ENCODE measurements around the gene CBX8. TPM values are rescaled to one million over a fixed set of nuclear protein-coding genes. Genes with fewer than 3 reads are reported as not detected.
A peak's percentile ranks its signal among the peaks of the same experiment; 100 is the strongest.

CBX8 gene
- total and polyA plus RNA-seq, 2 of the 13 experiments (the other 11 are each of a cell fraction or from before 2014, with no cell fraction given) = 0.34 to 12.6 TPM

DNA sequence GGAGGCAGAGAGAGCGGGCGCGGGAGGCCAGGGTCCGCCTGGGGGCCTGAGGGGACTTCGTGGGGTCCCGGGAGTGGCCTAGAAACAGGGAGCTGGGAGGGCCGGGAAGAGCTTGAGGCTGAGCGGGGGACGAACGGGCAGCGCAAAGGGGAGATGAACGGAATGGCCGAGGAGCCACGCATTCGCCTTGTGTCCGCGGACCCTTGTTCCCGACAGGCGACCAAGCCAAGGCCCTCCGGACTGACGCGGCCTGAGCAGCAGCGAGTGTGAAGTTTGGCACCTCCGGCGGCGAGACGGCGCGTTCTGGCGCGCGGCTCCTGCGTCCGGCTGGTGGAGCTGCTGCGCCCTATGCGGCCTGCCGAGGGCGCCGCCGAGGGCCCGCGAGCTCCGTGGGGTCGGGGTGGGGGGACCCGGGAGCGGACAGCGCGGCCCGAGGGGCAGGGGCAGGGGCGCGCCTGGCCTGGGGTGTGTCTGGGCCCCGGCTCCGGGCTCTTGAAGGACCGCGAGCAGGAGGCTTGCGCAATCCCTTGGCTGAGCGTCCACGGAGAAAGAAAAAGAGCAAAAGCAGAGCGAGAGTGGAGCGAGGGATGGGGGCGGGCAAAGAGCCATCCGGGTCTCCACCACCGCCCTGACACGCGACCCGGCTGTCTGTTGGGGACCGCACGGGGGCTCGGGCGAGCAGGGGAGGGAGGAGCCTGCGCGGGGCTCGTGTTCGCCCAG, 43.6 kb upstream of the CBX8 start (continued):
- TF ChIP-seq, protein P1, sequence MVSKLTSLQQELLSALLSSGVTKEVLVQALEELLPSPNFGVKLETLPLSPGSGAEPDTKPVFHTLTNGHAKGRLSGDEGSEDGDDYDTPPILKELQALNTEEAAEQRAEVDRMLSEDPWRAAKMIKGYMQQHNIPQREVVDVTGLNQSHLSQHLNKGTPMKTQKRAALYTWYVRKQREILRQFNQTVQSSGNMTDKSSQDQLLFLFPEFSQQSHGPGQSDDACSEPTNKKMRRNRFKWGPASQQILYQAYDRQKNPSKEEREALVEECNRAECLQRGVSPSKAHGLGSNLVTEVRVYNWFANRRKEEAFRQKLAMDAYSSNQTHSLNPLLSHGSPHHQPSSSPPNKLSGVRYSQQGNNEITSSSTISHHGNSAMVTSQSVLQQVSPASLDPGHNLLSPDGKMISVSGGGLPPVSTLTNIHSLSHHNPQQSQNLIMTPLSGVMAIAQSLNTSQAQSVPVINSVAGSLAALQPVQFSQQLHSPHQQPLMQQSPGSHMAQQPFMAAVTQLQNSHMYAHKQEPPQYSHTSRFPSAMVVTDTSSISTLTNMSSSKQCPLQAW (CRISPR knock-in tag; IDR thresholded peaks at IDR 0.05) = 0 out of 2 replicates have a peak, but pooled peaks have one; percentile 1
- no peak for TF ChIP-seq ZNF713 (CRISPR knock-in tag; IDR thresholded peaks at IDR 0.05)
- TF ChIP-seq, protein P2, sequence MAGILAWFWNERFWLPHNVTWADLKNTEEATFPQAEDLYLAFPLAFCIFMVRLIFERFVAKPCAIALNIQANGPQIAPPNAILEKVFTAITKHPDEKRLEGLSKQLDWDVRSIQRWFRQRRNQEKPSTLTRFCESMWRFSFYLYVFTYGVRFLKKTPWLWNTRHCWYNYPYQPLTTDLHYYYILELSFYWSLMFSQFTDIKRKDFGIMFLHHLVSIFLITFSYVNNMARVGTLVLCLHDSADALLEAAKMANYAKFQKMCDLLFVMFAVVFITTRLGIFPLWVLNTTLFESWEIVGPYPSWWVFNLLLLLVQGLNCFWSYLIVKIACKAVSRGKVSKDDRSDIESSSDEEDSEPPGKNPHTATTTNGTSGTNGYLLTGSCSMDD (CRISPR knock-in tag; IDR thresholded peaks at IDR 0.05) = no peak
- TF ChIP-seq, protein P3, sequence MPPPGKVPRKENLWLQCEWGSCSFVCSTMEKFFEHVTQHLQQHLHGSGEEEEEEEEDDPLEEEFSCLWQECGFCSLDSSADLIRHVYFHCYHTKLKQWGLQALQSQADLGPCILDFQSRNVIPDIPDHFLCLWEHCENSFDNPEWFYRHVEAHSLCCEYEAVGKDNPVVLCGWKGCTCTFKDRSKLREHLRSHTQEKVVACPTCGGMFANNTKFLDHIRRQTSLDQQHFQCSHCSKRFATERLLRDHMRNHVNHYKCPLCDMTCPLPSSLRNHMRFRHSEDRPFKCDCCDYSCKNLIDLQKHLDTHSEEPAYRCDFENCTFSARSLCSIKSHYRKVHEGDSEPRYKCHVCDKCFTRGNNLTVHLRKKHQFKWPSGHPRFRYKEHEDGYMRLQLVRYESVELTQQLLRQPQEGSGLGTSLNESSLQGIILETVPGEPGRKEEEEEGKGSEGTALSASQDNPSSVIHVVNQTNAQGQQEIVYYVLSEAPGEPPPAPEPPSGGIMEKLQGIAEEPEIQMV (CRISPR knock-in tag; IDR thresholded peaks at IDR 0.05; ENCODE audit: low read depth) = no peak
- TF ChIP-seq, protein P4, sequence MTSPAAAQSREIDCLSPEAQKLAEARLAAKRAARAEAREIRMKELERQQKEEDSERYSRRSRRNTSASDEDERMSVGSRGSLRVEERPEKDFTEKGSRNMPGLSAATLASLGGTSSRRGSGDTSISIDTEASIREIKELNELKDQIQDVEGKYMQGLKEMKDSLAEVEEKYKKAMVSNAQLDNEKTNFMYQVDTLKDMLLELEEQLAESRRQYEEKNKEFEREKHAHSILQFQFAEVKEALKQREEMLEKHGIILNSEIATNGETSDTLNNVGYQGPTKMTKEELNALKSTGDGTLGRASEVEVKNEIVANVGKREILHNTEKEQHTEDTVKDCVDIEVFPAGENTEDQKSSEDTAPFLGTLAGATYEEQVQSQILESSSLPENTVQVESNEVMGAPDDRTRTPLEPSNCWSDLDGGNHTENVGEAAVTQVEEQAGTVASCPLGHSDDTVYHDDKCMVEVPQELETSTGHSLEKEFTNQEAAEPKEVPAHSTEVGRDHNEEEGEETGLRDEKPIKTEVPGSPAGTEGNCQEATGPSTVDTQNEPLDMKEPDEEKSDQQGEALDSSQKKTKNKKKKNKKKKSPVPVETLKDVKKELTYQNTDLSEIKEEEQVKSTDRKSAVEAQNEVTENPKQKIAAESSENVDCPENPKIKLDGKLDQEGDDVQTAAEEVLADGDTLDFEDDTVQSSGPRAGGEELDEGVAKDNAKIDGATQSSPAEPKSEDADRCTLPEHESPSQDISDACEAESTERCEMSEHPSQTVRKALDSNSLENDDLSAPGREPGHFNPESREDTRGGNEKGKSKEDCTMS (CRISPR knock-in tag; conservative IDR thresholded peaks at IDR 0.05) = no peak
- TF ChIP-seq, protein P5, sequence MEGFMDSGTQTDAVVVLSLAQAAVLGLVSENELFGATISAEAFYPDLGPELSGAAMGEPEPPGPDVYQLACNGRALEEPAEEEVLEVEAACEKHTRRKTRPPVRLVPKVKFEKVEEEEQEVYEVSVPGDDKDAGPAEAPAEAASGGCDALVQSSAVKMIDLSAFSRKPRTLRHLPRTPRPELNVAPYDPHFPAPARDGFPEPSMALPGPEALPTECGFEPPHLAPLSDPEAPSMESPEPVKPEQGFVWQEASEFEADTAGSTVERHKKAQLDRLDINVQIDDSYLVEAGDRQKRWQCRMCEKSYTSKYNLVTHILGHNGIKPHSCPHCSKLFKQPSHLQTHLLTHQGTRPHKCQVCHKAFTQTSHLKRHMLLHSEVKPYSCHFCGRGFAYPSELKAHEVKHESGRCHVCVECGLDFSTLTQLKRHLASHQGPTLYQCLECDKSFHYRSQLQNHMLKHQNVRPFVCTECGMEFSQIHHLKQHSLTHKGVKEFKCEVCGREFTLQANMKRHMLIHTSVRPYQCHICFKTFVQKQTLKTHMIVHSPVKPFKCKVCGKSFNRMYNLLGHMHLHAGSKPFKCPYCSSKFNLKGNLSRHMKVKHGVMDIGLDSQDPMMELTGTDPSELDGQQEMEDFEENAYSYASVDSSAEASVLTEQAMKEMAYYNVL (CRISPR knock-in tag; IDR thresholded peaks at IDR 0.05; ENCODE audit: borderline replicate concordance) = no peak
- no peak for TF ChIP-seq ZNF777 (CRISPR knock-in tag; IDR thresholded peaks at IDR 0.05)
- 0 out of 2 replicates have a peak, but pooled peaks have one; percentile 9 for TF ChIP-seq PHF8 (CRISPR knock-in tag; IDR thresholded peaks at IDR 0.05)
- TF ChIP-seq IRF2 (CRISPR knock-in tag; IDR thresholded peaks at IDR 0.05) = no peak
- TF ChIP-seq ZFY (CRISPR knock-in tag; IDR thresholded peaks at IDR 0.05) = no peak
- TF ChIP-seq, protein P6, sequence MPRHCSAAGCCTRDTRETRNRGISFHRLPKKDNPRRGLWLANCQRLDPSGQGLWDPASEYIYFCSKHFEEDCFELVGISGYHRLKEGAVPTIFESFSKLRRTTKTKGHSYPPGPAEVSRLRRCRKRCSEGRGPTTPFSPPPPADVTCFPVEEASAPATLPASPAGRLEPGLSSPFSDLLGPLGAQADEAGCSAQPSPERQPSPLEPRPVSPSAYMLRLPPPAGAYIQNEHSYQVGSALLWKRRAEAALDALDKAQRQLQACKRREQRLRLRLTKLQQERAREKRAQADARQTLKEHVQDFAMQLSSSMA (CRISPR knock-in tag; IDR thresholded peaks at IDR 0.05) = no peak
- no peak for TF ChIP-seq PPARG (CRISPR knock-in tag; conservative IDR thresholded peaks at IDR 0.05)
- no peak for TF ChIP-seq ZNF160 (CRISPR knock-in tag; IDR thresholded peaks at IDR 0.05)
- no peak for TF ChIP-seq NONO (IDR thresholded peaks at IDR 0.05)
- TF ChIP-seq NONO (CRISPR knock-in tag; conservative IDR thresholded peaks at IDR 0.05) = peak; percentile 31; the same call in 1 of the 2 replicates
- TF ChIP-seq SPEN (CRISPR knock-in tag; IDR thresholded peaks at IDR 0.05; ENCODE audit: low read depth) = no peak

Measured in HepG2 (cell line).